ENCODE data around the gene GPR142.

The GPR142 gene

DNA sequence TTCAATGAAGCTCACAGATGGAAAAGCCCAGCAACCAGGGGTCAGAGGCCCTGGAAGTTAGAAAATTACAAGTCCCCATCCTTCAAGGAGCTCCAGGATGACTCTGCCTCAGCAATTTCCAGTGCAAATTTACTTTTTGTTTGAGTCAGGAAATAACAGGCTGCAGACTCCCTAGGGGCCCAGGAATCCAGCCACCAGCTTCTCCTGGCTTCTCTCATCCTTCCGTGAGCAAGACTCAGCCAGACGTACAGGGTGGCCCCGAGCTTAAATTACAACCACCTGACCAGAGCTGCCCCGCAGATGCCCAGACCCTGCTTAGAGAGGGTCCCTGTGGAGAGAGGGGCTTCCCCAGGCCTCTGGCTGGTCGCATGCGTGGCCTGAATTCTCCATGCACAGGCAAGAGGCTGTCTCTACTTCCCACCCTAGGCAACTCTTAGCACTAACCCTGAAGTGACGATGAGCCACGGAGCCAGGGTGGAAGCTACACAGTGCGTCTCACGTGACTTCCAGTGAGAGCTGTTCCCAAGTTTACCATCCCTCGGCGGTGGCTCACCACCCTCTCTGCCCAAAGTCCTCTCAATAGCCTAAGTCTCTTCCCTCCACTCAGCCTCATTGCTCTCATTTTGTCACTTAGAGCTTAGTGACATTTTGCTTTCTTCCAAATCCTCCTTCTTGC is 27.1 kb downstream of the GPR142 start (continued):
- TF ChIP-seq PBX3 (CRISPR knock-in tag; IDR thresholded peaks at IDR 0.05) (no peak), ZNF133 (tag by site-specific recombination; IDR thresholded peaks at IDR 0.05) (no peak), GLI2 (tag by site-specific recombination; IDR thresholded peaks at IDR 0.05; ENCODE audit: borderline replicate concordance, low read depth) (no peak), INSM2 (tag by site-specific recombination; IDR thresholded peaks at IDR 0.05) (no peak), ZNF664 (tag by site-specific recombination; IDR thresholded peaks at IDR 0.05) (no peak), ZFP69B (tag by site-specific recombination; IDR thresholded peaks at IDR 0.05) (no peak)

DNA sequence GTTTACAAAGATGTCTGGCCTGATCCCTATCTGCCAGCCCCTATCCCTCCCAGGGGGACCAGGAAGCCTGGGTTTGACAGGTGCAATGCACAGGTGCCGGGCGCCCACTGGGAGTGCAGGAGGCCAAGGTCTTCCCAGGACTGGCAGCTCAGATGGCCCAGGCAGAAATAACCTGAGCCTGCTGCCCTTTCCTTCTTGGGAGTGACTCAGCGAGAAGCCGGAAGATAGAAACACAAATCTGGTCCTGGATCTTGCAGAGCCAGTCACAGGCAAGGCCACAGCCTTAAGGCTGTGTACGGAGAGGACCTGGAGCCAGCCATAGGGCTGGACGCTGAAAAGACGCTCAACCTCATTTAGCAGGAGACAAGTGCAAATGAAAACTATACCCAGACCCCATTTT is 27.7 kb downstream of the GPR142 start:
- no peak overlapping the region for H3K27ac ChIP-seq (ENCODE audit: extremely low read depth, low read depth, low read length)
- POLR2A ChIA-PET = no interaction called here
- CTCF ChIA-PET = interaction anchor here (0.6 to 5.0 kb wide), 4 partner anchors 13 to 42 kb away, joined by 3 to 34 read pairs (median 12); partner anchors contain the start of gene GPR142
- H3K4me3 ChIP-seq (ENCODE audit: low read depth, low read length) = no peak overlapping the region
- no peaks in the 10 kb centered on the region for H3K9me3 ChIP-seq (ENCODE audit: control insufficient read depth, insufficient read depth, low read depth, low read length)
- no peak for TF ChIP-seq ZBTB49 (tag by site-specific recombination; IDR thresholded peaks at IDR 0.05; ENCODE audit: low read depth)
- TF ChIP-seq ZNF221 (tag by site-specific recombination; IDR thresholded peaks at IDR 0.05; ENCODE audit: borderline replicate concordance) = no peak
- no peaks in the 10 kb centered on the region for H3K36me3 ChIP-seq (ENCODE audit: control insufficient read depth in 2 of 2, insufficient read depth in 1 of 2, low read length in 2 of 2)
- no peaks in the 10 kb centered on the region for H3K4me1 ChIP-seq (ENCODE audit: control insufficient read depth, insufficient read depth, low read length)

- ChIA-PET CTCF (interaction anchor here (1.5 kb wide), 1 partner anchor 61 kb away, joined by 5 read pairs; no protein-coding TSS in a partner anchor), POLR2A (no interaction called here)
- Histone ChIP-seq H3K9me3 (ENCODE audit: control insufficient read depth, insufficient read depth, low read depth, low read length) (no peaks in the 10 kb centered on the region), H3K4me3 (ENCODE audit: low read depth, low read length) (no peak overlapping the region), H3K4me1 (ENCODE audit: control insufficient read depth, insufficient read depth, low read length) (no peaks in the 10 kb centered on the region), H3K27ac (ENCODE audit: extremely low read depth, low read depth, low read length) (no peak overlapping the region), H3K36me3 (ENCODE audit: control insufficient read depth in 2 of 2, insufficient read depth in 1 of 2, low read length in 2 of 2) (no peaks in the 10 kb centered on the region)
- TF ChIP-seq HOXC10 (CRISPR knock-in tag; IDR thresholded peaks at IDR 0.05) (no peak), ZNF768 (tag by site-specific recombination; IDR thresholded peaks at IDR 0.05) (peak; percentile 71; the same call in 1 of the 2 replicates)
Measured at GRCh38 chr17:74396567-74396966, 29.3 kb downstream of the GPR142 start.

DNA sequence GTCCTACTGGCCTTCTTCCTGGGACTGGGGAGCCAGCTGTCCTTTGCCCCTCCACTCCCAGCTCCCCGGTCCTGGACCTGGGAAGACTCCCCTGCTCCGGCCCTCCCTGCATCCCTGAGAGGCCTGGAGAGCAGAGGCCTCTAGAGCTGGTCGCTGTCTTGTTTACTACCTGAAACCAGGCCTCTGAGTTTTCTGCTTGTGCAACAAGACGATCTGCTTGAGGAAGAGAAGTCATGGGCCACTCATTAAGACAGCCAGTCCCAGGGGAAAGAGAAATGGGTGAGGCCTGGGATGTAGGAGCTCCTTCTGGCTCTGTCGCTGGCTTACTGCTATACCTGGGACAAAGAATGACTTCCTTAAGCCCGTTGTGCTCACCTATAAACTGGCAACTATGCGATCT is 34.7 kb downstream of the GPR142 start:
- POLR2A ChIA-PET = no interaction called here
- CTCF ChIA-PET = interaction anchor here (9.1 kb wide), 1 partner anchor 53 kb away, joined by 61 read pairs; no protein-coding TSS in a partner anchor

More for the DNA sequence above, 34.7 kb downstream of the GPR142 start:
- TF ChIP-seq ZNF624 (tag by site-specific recombination; IDR thresholded peaks at IDR 0.05) (no peak), GFI1B (tag by site-specific recombination; IDR thresholded peaks at IDR 0.05) (no peak), KLF8 (tag by site-specific recombination; IDR thresholded peaks at IDR 0.05) (no peak), MEIS1 (CRISPR knock-in tag; IDR thresholded peaks at IDR 0.05; ENCODE audit: borderline replicate concordance) (no peak), ZNF112 (tag by site-specific recombination; IDR thresholded peaks at IDR 0.05) (no peak), ZNF510 (tag by site-specific recombination; IDR thresholded peaks at IDR 0.05; ENCODE audit: insufficient replicate concordance) (no peak), GLI4 (tag by site-specific recombination; IDR thresholded peaks at IDR 0.05) (no peak), ZNF23 (tag by site-specific recombination; IDR thresholded peaks at IDR 0.05; ENCODE audit: borderline replicate concordance) (no peak), ZNF843 (tag by site-specific recombination; IDR thresholded peaks at IDR 0.05) (no peak), HOXA7 (CRISPR knock-in tag; IDR thresholded peaks at IDR 0.05; ENCODE audit: borderline replicate concordance) (no peak), KLF9 (tag by site-specific recombination; IDR thresholded peaks at IDR 0.05; ENCODE audit: low read depth) (no peak), INSM2 (tag by site-specific recombination; IDR thresholded peaks at IDR 0.05) (no peak)
- TF ChIP-seq, protein P1, sequence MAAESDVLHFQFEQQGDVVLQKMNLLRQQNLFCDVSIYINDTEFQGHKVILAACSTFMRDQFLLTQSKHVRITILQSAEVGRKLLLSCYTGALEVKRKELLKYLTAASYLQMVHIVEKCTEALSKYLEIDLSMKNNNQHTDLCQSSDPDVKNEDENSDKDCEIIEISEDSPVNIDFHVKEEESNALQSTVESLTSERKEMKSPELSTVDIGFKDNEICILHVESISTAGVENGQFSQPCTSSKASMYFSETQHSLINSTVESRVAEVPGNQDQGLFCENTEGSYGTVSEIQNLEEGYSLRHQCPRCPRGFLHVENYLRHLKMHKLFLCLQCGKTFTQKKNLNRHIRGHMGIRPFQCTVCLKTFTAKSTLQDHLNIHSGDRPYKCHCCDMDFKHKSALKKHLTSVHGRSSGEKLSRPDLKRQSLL (tag by site-specific recombination; IDR thresholded peaks at IDR 0.05) = no peak
- no peak overlapping the region for H3K4me3 ChIP-seq (ENCODE audit: low read depth, low read length)
- H3K9me3 ChIP-seq (ENCODE audit: control insufficient read depth, insufficient read depth, low read depth, low read length) = no peaks in the 10 kb centered on the region
- H3K27ac ChIP-seq (ENCODE audit: extremely low read depth, low read depth, low read length) = no peak overlapping the region
- H3K36me3 ChIP-seq (ENCODE audit: control insufficient read depth in 2 of 2, insufficient read depth in 1 of 2, low read length in 2 of 2) = no peaks in the 10 kb centered on the region
- H3K4me1 ChIP-seq (ENCODE audit: control insufficient read depth, insufficient read depth, low read length) = no peaks in the 10 kb centered on the region
